ENCODE measurements around the gene C11orf91. TPM values are rescaled to one million over a fixed set of nuclear protein-coding genes. Genes with fewer than 3 reads are reported as not detected.

Gene C11orf91
- total RNA-seq, 1 donor from 2014 or later: not detected

DNA sequence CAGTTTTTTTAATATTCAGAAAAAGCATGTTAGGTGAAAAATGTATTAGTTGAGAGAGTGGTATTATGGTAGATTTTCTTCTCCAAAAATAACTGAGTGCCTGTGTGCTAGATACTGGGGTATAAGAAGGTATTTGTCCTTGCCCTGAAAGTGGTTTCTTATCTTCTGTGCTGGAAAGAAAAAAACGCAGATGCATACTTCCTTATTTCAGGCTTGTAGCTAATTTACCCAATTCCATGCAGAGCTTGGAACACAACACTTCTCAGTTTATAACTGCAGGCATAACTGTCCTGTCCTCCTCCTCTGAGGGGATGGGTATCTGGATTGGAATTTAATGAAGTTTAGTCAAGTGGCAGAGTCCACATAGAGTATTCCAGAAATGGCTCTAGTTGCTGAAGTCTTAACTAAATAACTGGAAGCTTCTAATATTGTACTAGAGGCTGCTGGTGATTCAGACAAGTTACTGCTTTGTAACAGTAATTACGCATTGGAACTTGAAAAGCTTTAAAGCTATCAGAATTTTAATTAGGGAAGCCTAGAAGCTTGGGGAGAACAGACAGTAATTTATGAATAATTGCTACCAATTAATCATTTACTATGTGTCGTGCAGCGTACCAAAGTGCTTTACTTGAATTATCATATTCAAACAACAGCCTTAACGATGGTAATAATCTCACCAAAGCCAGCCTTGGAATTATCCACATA is 12.7 kb upstream of the C11orf91 start:
- no peaks in the 10 kb centered on the region for H3K9me3 ChIP-seq (ENCODE audit: low read depth)
- no peaks in the 10 kb centered on the region for H3K79me2 ChIP-seq (ENCODE audit: low read depth)
- DNase-seq (ENCODE audit: low spot score): no peak
- Mint-ChIP-seq H3K27me3 (ENCODE audit: insufficient read depth, low read depth) (peaks cover 2% of the 10 kb centered on the region), H3K9me3 (no peaks in the 10 kb centered on the region), H3K4me1 (no peaks in the 10 kb centered on the region), H3K36me3 (peaks cover 7% of the 10 kb centered on the region), H3K4me3 (no peak overlapping the region), H3K27ac (no peak overlapping the region)
- H3K27me3 ChIP-seq: no peaks in the 10 kb centered on the region
- H3K27ac ChIP-seq: no peak overlapping the region
- no peak overlapping the region for H3K9ac ChIP-seq
- no peaks in the 10 kb centered on the region for H3F3A ChIP-seq (ENCODE audit: low read depth)
- H2AFZ ChIP-seq (replicated peaks): no peak overlapping the region
- no peak overlapping the region for H3K4me2 ChIP-seq
- no peaks in the 10 kb centered on the region for H3K4me1 ChIP-seq
- no peak overlapping the region for H3K4me3 ChIP-seq
- no peaks in the 10 kb centered on the region for H4K20me1 ChIP-seq (ENCODE audit: low read depth)
- TF ChIP-seq EZH2phosphoT487 (IDR thresholded peaks at IDR 0.05): no peak
- TF ChIP-seq EZH2 (IDR thresholded peaks at IDR 0.05): no peak
- no peak for TF ChIP-seq CTCF (IDR thresholded peaks at IDR 0.05)
- no peaks in the 10 kb centered on the region for H3K36me3 ChIP-seq

GRCh38 chr11:33712436-33712835 is 11.8 kb upstream of the C11orf91 start:
- Histone ChIP-seq H3K4me1 (no peaks in the 10 kb centered on the region), H3K4me3 (no peak overlapping the region), H4K20me1 (ENCODE audit: low read depth) (no peaks in the 10 kb centered on the region), H3F3A (ENCODE audit: low read depth) (no peaks in the 10 kb centered on the region), H3K9me3 (ENCODE audit: low read depth) (no peaks in the 10 kb centered on the region), H3K4me2 (no peak overlapping the region), H3K27me3 (no peaks in the 10 kb centered on the region), H3K9ac (no peak overlapping the region), H3K36me3 (no peaks in the 10 kb centered on the region), H3K27ac (no peak overlapping the region), H2AFZ (replicated peaks) (no peak overlapping the region), H3K79me2 (ENCODE audit: low read depth) (no peaks in the 10 kb centered on the region)
- no peak for DNase-seq (ENCODE audit: low spot score)
- TF ChIP-seq CTCF (IDR thresholded peaks at IDR 0.05): no peak
- no peak for TF ChIP-seq EZH2 (IDR thresholded peaks at IDR 0.05)
- TF ChIP-seq EZH2phosphoT487 (IDR thresholded peaks at IDR 0.05): no peak
- Mint-ChIP-seq H3K36me3 (peaks cover 7% of the 10 kb centered on the region), H3K27me3 (ENCODE audit: insufficient read depth, low read depth) (no peaks in the 10 kb centered on the region), H3K4me3 (no peak overlapping the region), H3K9me3 (no peaks in the 10 kb centered on the region), H3K4me1 (no peaks in the 10 kb centered on the region), H3K27ac (no peak overlapping the region)

DNA sequence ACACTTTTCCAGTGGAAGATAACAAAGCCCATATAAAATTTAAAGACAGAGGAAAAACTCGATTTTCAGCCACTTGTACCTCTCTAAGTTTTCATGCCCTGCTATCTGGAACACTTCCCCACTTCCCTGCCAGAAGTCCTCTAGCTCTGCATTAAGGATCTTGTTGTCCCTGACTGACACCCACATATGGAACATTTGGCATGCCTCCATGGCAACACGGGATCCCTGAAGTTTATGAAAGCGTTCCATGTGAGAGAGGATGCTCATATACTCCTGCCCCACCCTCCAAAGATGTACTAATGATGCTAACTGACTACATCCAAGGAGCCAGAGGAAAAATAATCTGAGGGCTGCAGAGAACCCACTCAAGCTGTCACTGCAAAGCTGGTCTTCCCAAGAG is 8.8 kb upstream of the C11orf91 start:
- Mint-ChIP-seq H3K9me3 (no peaks in the 10 kb centered on the region), H3K36me3 (peaks cover 10% of the 10 kb centered on the region), H3K4me3 (no peak overlapping the region), H3K27ac (no peak overlapping the region), H3K27me3 (ENCODE audit: insufficient read depth, low read depth) (peaks cover 2% of the 10 kb centered on the region), H3K4me1 (no peaks in the 10 kb centered on the region)
- no peak for DNase-seq (ENCODE audit: low spot score)
- TF ChIP-seq CTCF (IDR thresholded peaks at IDR 0.05) (no peak), EZH2 (IDR thresholded peaks at IDR 0.05) (no peak), EZH2phosphoT487 (IDR thresholded peaks at IDR 0.05) (no peak)
- Histone ChIP-seq H3K4me3 (no peak overlapping the region), H3K9me3 (ENCODE audit: low read depth) (no peaks in the 10 kb centered on the region), H3K9ac (no peak overlapping the region), H3K4me2 (no peak overlapping the region), H3K27me3 (no peaks in the 10 kb centered on the region), H2AFZ (replicated peaks) (no peak overlapping the region), H3K4me1 (no peaks in the 10 kb centered on the region), H3K36me3 (no peaks in the 10 kb centered on the region), H3F3A (ENCODE audit: low read depth) (no peaks in the 10 kb centered on the region), H4K20me1 (ENCODE audit: low read depth) (no peaks in the 10 kb centered on the region), H3K79me2 (ENCODE audit: low read depth) (no peaks in the 10 kb centered on the region), H3K27ac (no peak overlapping the region)

Measured in neural progenitor cell (in vitro differentiated cells).